ENCODE data around the gene SSTR3.

SSTR3 gene

GRCh38 chr22:37232140-37232998 is 20.1 kb upstream of the SSTR3 start:
- no peak for TF ChIP-seq CTCF (IDR thresholded peaks at IDR 0.05; ENCODE audit: control extremely low read depth, extremely low read depth, low read depth, missing control alignments)
- ChIA-PET POLR2A (interaction anchor here (3.1 kb wide), 1 partner anchor 11 kb away, joined by 13 read pairs; no protein-coding TSS in a partner anchor), CTCF (interaction anchor here (1.0 to 5.3 kb wide), 3 partner anchors 11 to 28 kb away, joined by 3 to 45 read pairs (median 21); partner anchors contain the start of gene RAC2)
- no peak for DNase-seq (ENCODE audit: extremely low spot score)

- DNase-seq (ENCODE audit: extremely low spot score), result no peak
- no peak for TF ChIP-seq CTCF (IDR thresholded peaks at IDR 0.05; ENCODE audit: control extremely low read depth, extremely low read depth, low read depth, missing control alignments)
- CTCF ChIA-PET, result interaction anchor here (1.1 to 5.3 kb wide), 5 partner anchors 8 to 30 kb away, joined by 3 to 45 read pairs (median 21); partner anchors contain the start of gene RAC2
- POLR2A ChIA-PET, result interaction anchor here (1.0 to 3.1 kb wide), 2 partner anchors 11 to 38 kb away, joined by 3 to 13 read pairs; no protein-coding TSS in a partner anchor
Observed at GRCh38 chr22:37231406-37232139, 19.3 kb upstream of the SSTR3 start.

- TF ChIP-seq CTCF (IDR thresholded peaks at IDR 0.05; ENCODE audit: control extremely low read depth, extremely low read depth, low read depth, missing control alignments), result no peak
- peak; percentile 69 for DNase-seq (ENCODE audit: extremely low spot score)
- ChIA-PET POLR2A (interaction anchor here (1.0 to 3.1 kb wide), 3 partner anchors 12 to 38 kb away, joined by 3 to 13 read pairs (median 5); no protein-coding TSS in a partner anchor), CTCF (interaction anchor here (0.9 to 5.3 kb wide), 8 partner anchors 9 to 65 kb away, joined by 3 to 45 read pairs (median 10); partner anchors contain the start of gene RAC2)
Observed at GRCh38 chr22:37230673-37231405, 18.6 kb upstream of the SSTR3 start.

- no peak for TF ChIP-seq CTCF (IDR thresholded peaks at IDR 0.05; ENCODE audit: control extremely low read depth, extremely low read depth, low read depth, missing control alignments)
- peak; percentile 88 for DNase-seq (ENCODE audit: extremely low spot score)
- CTCF ChIA-PET, result interaction anchor here (0.9 to 5.3 kb wide), 8 partner anchors 10 to 64 kb away, joined by 3 to 45 read pairs (median 10); partner anchors contain the start of gene RAC2
- POLR2A ChIA-PET, result interaction anchor here (1.0 to 3.1 kb wide), 3 partner anchors 11 to 37 kb away, joined by 3 to 13 read pairs (median 5); no protein-coding TSS in a partner anchor
Observed at GRCh38 chr22:37229805-37230672, 17.8 kb upstream of the SSTR3 start.

- ChIA-PET CTCF (interaction anchor here (1.2 to 5.3 kb wide), 8 partner anchors 9 to 63 kb away, joined by 3 to 45 read pairs (median 10); partner anchors contain the start of gene RAC2), POLR2A (interaction anchor here (3.1 kb wide), 1 partner anchor 14 kb away, joined by 13 read pairs; no protein-coding TSS in a partner anchor)
- TF ChIP-seq CTCF (IDR thresholded peaks at IDR 0.05; ENCODE audit: control extremely low read depth, extremely low read depth, low read depth, missing control alignments), result no peak
- no peak for DNase-seq (ENCODE audit: extremely low spot score)
Observed at GRCh38 chr22:37229012-37229804, 16.9 kb upstream of the SSTR3 start.
